Activated CD8-positive, alpha-beta T cell treated with anti-CD3 and anti-CD28 coated beads for 36 hours (primary cell): ENCODE measurements around the gene MBD3. TPM values are rescaled to one million over a fixed set of nuclear protein-coding genes. Genes with fewer than 3 reads are reported as not detected.

ENCODE experiments used
- ATAC-seq: fragments of 200-7000 bp; cut with Tn5 transposase; one replicate; pipeline ENCODE4 v1.10.0; 2021; ENCODE audit warnings: mild to moderate bottlenecking, moderate library complexity
- CTCF ChIA-PET: fragments of 350-600 bp; sonication (Branson Sonifier 250); formaldehyde crosslinking; loops from one replicate; lab custom pipeline; 2021; ENCODE audit warnings: antibody characterized with exemption; lab: Charles Lee
- POLR2A ChIA-PET: fragments of 350-600 bp; sonication (Branson Sonifier 250); formaldehyde crosslinking; loops from one replicate; lab custom pipeline; 2021; ENCODE audit warnings: antibody characterized with exemption; lab: Charles Lee
- DNase-seq: peaks from one replicate; pipeline ENCODE4 v3.0.0-alpha.2; 2020
- H3K27ac Mint-ChIP-seq: one replicate; pipeline ENCODE4 v1.8.0; 2021; ENCODE audit warnings: mild to moderate bottlenecking, mixed read lengths
- H3K27me3 Mint-ChIP-seq: one replicate; pipeline ENCODE4 v1.8.0; 2021; ENCODE audit warnings: mixed read lengths
- H3K36me3 Mint-ChIP-seq: one replicate; pipeline ENCODE4 v1.8.0; 2021; ENCODE audit warnings: low read depth, mixed read lengths
- H3K4me1 Mint-ChIP-seq: one replicate; pipeline ENCODE4 v1.8.0; 2021; ENCODE audit warnings: low read depth, mixed read lengths
- H3K4me3 Mint-ChIP-seq: one replicate; pipeline ENCODE4 v1.8.0; 2021; ENCODE audit warnings: mild to moderate bottlenecking, moderate library complexity, mixed read lengths
- H3K9me3 Mint-ChIP-seq: one replicate; pipeline ENCODE4 v1.8.0; 2021; ENCODE audit warnings: mixed read lengths
- intact Hi-C: fragments of 100-400 bp; cut with micrococcal nuclease; formaldehyde crosslinking; loops from one replicate; pipeline ENCODE4 v1.10.0; 2022
- total RNA-seq, 2 experiments: library from RNA; stranded (reverse); gene quantifications; one replicate each; pipeline ENCODE4 v1.2.3, GENCODE V29; 2021
- TF ChIP-seq, protein P1 (sequence below): fragments of 200-600 bp; IDR thresholded peaks from one replicate; pipeline ENCODE4 v1.8.0; 2022; ENCODE audit warnings: antibody characterized with exemption, mild to moderate bottlenecking

Gene MBD3
- total RNA-seq, 2 experiments from 2014 or later = 87.8 to 92.5 TPM

DNA sequence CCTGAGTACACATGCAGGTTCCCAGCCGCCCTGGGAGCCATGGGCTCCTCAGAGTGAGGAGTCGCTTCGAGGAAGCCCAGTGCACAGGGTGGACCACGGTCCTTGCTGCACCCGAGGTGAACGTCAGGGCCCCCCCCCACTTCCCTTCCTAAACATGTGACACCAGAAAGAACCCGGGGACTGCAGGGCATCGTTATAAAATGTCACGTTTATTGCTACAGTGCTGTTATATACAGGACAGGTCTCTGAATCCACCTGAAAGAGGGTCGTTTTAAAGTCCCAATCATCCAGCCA is 16.4 kb upstream of the MBD3 start:
- Mint-ChIP-seq H3K4me3 (no peak overlapping the region), H3K9me3 (no peaks in the 10 kb centered on the region), H3K36me3 (peaks cover 33% of the 10 kb centered on the region), H3K4me1 (peaks cover 38% of the 10 kb centered on the region), H3K27ac (no peak overlapping the region), H3K27me3 (no peaks in the 10 kb centered on the region)
- ATAC-seq = no peak
- ChIA-PET POLR2A (interaction anchor here (0.7 to 1.2 kb wide), 2 partner anchors 11 to 55 kb away, joined by 3 read pairs; no protein-coding TSS in a partner anchor), CTCF (interaction anchor here (1.5 to 3.1 kb wide), 2 partner anchors 16 to 63 kb away, joined by 3 to 11 read pairs; no protein-coding TSS in a partner anchor)
- intact Hi-C loops = loop anchor here (5.0 kb wide), 2 partner anchors 43 to 158 kb away; partner anchors contain the start of gene TCF3
- TF ChIP-seq, protein P1, sequence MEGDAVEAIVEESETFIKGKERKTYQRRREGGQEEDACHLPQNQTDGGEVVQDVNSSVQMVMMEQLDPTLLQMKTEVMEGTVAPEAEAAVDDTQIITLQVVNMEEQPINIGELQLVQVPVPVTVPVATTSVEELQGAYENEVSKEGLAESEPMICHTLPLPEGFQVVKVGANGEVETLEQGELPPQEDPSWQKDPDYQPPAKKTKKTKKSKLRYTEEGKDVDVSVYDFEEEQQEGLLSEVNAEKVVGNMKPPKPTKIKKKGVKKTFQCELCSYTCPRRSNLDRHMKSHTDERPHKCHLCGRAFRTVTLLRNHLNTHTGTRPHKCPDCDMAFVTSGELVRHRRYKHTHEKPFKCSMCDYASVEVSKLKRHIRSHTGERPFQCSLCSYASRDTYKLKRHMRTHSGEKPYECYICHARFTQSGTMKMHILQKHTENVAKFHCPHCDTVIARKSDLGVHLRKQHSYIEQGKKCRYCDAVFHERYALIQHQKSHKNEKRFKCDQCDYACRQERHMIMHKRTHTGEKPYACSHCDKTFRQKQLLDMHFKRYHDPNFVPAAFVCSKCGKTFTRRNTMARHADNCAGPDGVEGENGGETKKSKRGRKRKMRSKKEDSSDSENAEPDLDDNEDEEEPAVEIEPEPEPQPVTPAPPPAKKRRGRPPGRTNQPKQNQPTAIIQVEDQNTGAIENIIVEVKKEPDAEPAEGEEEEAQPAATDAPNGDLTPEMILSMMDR = no peak
- peak; percentile 45 for DNase-seq

DNA sequence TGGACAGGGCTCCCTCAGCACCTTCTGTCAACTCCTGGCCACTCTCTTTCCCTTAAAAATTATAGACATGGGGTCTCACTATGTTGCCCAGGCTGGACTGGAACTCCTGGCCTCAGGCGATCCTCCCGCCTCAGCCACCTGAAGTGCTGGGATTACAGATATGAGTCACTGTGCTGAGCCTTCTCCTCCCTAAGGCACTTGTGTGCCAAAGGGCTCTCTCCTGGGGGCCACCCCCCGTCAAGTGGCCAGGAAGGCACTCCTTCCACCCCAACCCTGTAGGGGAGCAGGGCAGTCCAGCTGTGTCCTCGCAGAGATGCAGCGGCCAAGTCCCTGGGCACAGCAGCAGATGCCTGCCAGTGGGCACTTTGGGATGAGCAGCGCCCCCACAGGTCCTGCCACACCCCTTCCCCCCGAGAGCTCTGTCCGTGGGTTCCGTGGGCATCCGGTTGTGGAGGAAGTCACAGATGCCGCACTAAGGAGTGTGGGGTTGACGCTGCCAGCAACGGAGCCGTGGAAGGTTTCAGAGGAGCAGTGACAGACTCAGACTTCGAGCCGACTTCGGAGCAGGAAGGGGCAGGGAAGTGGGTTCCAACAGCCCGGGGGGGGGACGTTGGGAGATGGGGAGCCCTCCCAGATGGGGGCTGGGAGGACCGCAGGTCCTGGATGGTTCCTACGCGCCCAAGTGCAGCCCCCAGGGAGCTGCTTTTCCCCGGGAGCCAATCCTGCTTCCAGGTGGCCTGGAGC is 15.9 kb upstream of the MBD3 start:
- Mint-ChIP-seq H3K4me1 (peaks cover 38% of the 10 kb centered on the region), H3K27me3 (no peaks in the 10 kb centered on the region), H3K36me3 (peaks cover 36% of the 10 kb centered on the region), H3K9me3 (no peaks in the 10 kb centered on the region), H3K27ac (peak overlapping the region; percentile 20), H3K4me3 (peak overlapping the region; percentile 8)
- intact Hi-C loops = loop anchor here (5.0 kb wide), 2 partner anchors 44 to 159 kb away; partner anchors contain the start of gene TCF3
- ATAC-seq (no peak), DNase-seq (peak; percentile 44)
- TF ChIP-seq, protein P1 = no peak
- ChIA-PET CTCF (interaction anchor here (1.5 to 3.1 kb wide), 2 partner anchors 16 to 64 kb away, joined by 3 to 11 read pairs; no protein-coding TSS in a partner anchor), POLR2A (interaction anchor here (0.7 to 1.2 kb wide), 2 partner anchors 10 to 55 kb away, joined by 3 read pairs; no protein-coding TSS in a partner anchor)

DNA sequence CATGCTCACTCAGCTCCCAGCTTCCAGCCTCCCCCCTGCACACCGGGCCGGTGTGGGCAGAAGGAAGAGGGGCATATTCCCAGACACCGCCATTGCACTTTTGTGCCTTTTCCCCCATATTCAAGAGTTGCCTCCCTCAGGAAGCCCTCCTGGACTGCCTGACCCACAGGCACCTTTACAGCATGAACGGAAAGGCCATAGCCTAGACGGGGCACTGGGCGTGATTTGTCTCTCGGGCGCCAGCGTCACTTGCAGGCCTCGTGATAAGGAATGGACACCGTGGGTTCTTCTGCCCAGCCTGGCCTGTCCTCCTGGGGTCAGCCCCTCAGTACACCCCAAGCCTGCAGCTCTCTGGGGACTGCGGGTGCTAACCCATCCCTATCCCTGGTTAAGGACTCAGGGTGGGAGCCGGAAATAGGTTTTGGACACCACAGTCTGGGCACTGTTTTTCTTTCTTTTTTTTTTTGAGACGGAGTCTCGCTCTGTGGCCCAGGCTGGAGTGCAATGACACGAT is 13.5 kb upstream of the MBD3 start:
- DNase-seq (no peak), ATAC-seq (peak; percentile 1)
- H3K9me3 Mint-ChIP-seq = no peaks in the 10 kb centered on the region
- POLR2A ChIA-PET = interaction anchor here (1.3 to 5.2 kb wide), 4 partner anchors 11 to 47 kb away, joined by 7 to 26 read pairs (median 12); no protein-coding TSS in a partner anchor
- intact Hi-C loops = loop anchor here (5.0 kb wide), 2 partner anchors 46 to 161 kb away; partner anchors contain the start of gene TCF3
- TF ChIP-seq, protein P1 = no peak
- H3K36me3 Mint-ChIP-seq = peaks cover 34% of the 10 kb centered on the region
- peak overlapping the region; percentile 97 for H3K27ac Mint-ChIP-seq
- H3K27me3 Mint-ChIP-seq = no peaks in the 10 kb centered on the region
- peak overlapping the region; percentile 85 for H3K4me3 Mint-ChIP-seq
- H3K4me1 Mint-ChIP-seq = peaks cover 44% of the 10 kb centered on the region
- CTCF ChIA-PET = interaction anchor here (1.2 to 3.5 kb wide), 4 partner anchors 13 to 66 kb away, joined by 3 to 24 read pairs (median 4); no protein-coding TSS in a partner anchor

DNA sequence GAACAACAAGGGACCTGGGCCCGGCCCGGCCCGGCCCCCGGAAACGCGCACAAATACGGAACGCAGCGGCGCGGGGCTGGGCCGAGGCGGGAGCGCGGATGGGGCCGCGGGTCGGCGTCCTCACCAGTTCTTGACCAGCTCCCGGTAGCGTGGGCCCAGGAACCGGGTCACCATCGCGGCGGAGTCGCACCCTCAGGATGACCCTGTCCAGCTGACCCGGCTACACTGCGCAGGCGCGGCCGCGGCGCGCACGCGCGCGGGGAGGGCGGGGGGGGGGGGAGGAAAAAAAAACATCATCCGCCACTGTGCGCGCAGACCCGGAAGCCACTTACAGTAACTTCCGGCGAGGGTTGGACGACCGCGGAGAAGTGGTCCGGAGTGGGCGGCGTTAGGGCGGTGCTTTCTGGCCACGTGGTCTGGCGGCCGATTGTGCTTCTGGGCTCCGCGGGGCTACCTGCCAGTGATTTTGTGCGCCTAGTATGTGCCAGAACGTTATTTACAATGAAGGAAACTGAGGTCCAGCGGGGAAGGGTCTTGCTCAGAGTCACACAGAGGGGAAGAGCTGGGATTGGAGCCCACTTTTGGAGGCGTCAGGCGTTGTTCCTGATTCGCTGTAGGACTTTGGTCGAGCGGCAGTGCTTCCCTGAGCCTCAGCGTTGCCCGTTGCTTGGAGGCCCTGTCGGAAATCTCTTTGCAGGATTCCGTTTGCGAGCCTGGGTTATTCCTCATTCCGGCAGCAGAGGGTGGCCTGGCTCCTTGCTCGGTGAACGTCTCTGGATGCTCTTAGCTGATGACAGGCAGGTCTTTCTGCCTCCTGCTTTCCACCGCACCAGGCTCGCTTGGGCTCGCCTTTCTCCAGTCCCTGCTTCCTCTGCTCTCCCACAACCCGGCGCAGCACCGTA is 12.8 kb upstream of the MBD3 start, which contains the start of gene UQCR11:
TSS of gene UQCR11 (minus strand) at position 227 of the 902 bp plus-strand sequence. CDS start at position 174, 53 bp downstream.
- POLR2A ChIA-PET = interaction anchor here (0.6 to 5.2 kb wide), 6 partner anchors 12 to 47 kb away, joined by 3 to 26 read pairs (median 12); partner anchors contain the start of gene MBD3
- H3K9me3 Mint-ChIP-seq = no peaks in the 10 kb centered on the region
- peak within 1 kb of the TSS; percentile 85 for H3K4me3 Mint-ChIP-seq
- H3K27me3 Mint-ChIP-seq = no peaks in the 10 kb centered on the region
- DNase-seq = peak; percentile 97
- peak within 1 kb of the TSS; percentile 97 for H3K27ac Mint-ChIP-seq
- CTCF ChIA-PET = interaction anchor here (1.2 to 3.5 kb wide), 4 partner anchors 12 to 67 kb away, joined by 3 to 24 read pairs (median 4); no protein-coding TSS in a partner anchor
- peak; percentile 90 for ATAC-seq
- TF ChIP-seq, protein P1 = peak; percentile 48
- H3K36me3 Mint-ChIP-seq = peaks cover 32% of the 10 kb centered on the region
- intact Hi-C loops = loop anchor here (5.0 kb wide), 2 partner anchors 47 to 162 kb away; partner anchors contain the start of gene TCF3
- H3K4me1 Mint-ChIP-seq = peaks cover 38% of the 10 kb centered on the region
